Measurements from ENCODE around the gene ERG28. TPM values are rescaled to one million over a fixed set of nuclear protein-coding genes. Genes with fewer than 3 reads are reported as not detected.

Gene ERG28
- total and polyA plus RNA-seq, 2 donors (not counting 3 experiments of a cell fraction or from before 2014, with no cell fraction given), result 31.9 to 46.0 TPM

- no peak for FAIRE-seq
- intact Hi-C loops (cut with micrococcal nuclease), result loop anchor here (5.0 kb wide), 1 partner anchor 590 kb away; no protein-coding TSS in a partner anchor
Observed at GRCh38 chr14:75702122-75702521, 41.4 kb upstream of the ERG28 start.

More at GRCh38 chr14:75702122-75702521, 41.4 kb upstream of the ERG28 start:
- Histone ChIP-seq H3K36me3 (ENCODE audit: control insufficient read depth in 2 of 2, extremely low read depth in 1 of 2, insufficient read depth in 2 of 2, low read length in 2 of 2) (peaks cover 13 to 23% of the 10 kb centered on the region in 2 experiments), H2AFZ (ENCODE audit: low read depth, low read length) (no peak overlapping the region), H3K4me1 (ENCODE audit: control insufficient read depth, extremely low read depth, insufficient read depth, low read length) (no peaks in the 10 kb centered on the region), H3K9me3 (replicated peaks; ENCODE audit: control insufficient read depth, insufficient read depth, low read length) (no peaks in the 10 kb centered on the region), H3K9me1 (replicated peaks; ENCODE audit: control insufficient read depth, extremely low read depth, insufficient read depth, low read length) (no peaks in the 10 kb centered on the region), H3K9ac (replicated peaks; ENCODE audit: extremely low read depth, insufficient read depth, low read length) (no peak overlapping the region), H3K27me3 (ENCODE audit: control insufficient read depth in 2 of 2, insufficient read depth in 2 of 2, low read length in 2 of 2) (no peaks in the 10 kb centered on the region), H3K4me2 (ENCODE audit: insufficient read depth, low read length) (no peak overlapping the region), H3K27ac (ENCODE audit: insufficient read depth, low read depth, low read length) (no peak overlapping the region), H3K4me3 (replicated peaks in 1 of 3; ENCODE audit: insufficient read depth in 1 of 3, low read depth in 1 of 3, low read length in 3 of 3) (no peak overlapping the region), H4K20me1 (replicated peaks; ENCODE audit: control insufficient read depth, extremely low read depth, insufficient read depth, low read length) (no peaks in the 10 kb centered on the region), H3K79me2 (ENCODE audit: control insufficient read depth, insufficient read depth, low read length) (no peaks in the 10 kb centered on the region)
- POLR2A ChIA-PET, result no interaction called here
- dilution Hi-C loops (cut with MboI; ENCODE audit: extremely low pct_ligation_motif_present, low sequenced_read_pairs), result loop anchor here (25.0 kb wide), 1 partner anchor 285 kb away; the partner anchor contains the start of genes IFT43 and TGFB3
- no peak for TF ChIP-seq MAX (IDR thresholded peaks at IDR 0.05; ENCODE audit: insufficient read depth, insufficient read length)
- TF ChIP-seq POLR2A (IDR thresholded peaks at IDR 0.05; ENCODE audit: low read depth, low read length), result no peak
- TF ChIP-seq EZH2 (IDR thresholded peaks at IDR 0.05; ENCODE audit: borderline replicate concordance, low read depth, low read length, severe bottlenecking), result no peak
- no peak for TF ChIP-seq MYC (IDR thresholded peaks at IDR 0.05; ENCODE audit: low read depth, low read length)
- no peak for TF ChIP-seq GATA2 (IDR thresholded peaks at IDR 0.05; ENCODE audit: insufficient read depth, insufficient read length, low read depth, low read length)
- no peak for TF ChIP-seq JUN (IDR thresholded peaks at IDR 0.05; ENCODE audit: borderline replicate concordance, insufficient read depth, insufficient read length, low read depth)
- TF ChIP-seq POLR2AphosphoS5 (IDR thresholded peaks at IDR 0.05; ENCODE audit: insufficient read depth, low read depth, low read length), result no peak
- TF ChIP-seq FOS (IDR thresholded peaks at IDR 0.05; ENCODE audit: borderline replicate concordance, insufficient read depth, low read length), result no peak
- TF ChIP-seq CTCF (IDR thresholded peaks at IDR 0.05; ENCODE audit: extremely low read depth in 1 of 2, insufficient read depth in 1 of 2, low read depth in 1 of 2, low read length in 2 of 2), result no peak
- BruUV-seq (replicated peaks), result no TSS peak
- CTCF ChIA-PET, result interaction anchor here (1.0 kb wide), 1 partner anchor 277 kb away, joined by 5 read pairs; no protein-coding TSS in a partner anchor
- no peak for DNase-seq (ENCODE audit: low read depth, low spot score)
